Nephron progenitor cell (in vitro differentiated cells): ENCODE results near the gene KCNMA1.

Source experiments
- DNase-seq: peaks from one replicate; pipeline ENCODE4 v3.0.0; 2021
- H3K27ac Mint-ChIP-seq: 2 replicates; pipeline ENCODE4 v1.8.0; 2021; ENCODE audit warnings: mild to moderate bottlenecking, moderate library complexity, mixed read lengths
- H3K27me3 Mint-ChIP-seq: 2 replicates; pipeline ENCODE4 v1.8.0; 2021; ENCODE audit warnings: mild to moderate bottlenecking, low read depth, mixed read lengths; ENCODE audit not compliant: poor library complexity
- H3K36me3 Mint-ChIP-seq: 2 replicates; pipeline ENCODE4 v1.8.0; 2021; ENCODE audit warnings: low read depth, mixed read lengths
- H3K4me1 Mint-ChIP-seq: 2 replicates; pipeline ENCODE4 v1.8.0; 2021; ENCODE audit warnings: mixed read lengths
- H3K4me3 Mint-ChIP-seq: 2 replicates; pipeline ENCODE4 v1.8.0; 2021; ENCODE audit warnings: mild to moderate bottlenecking, moderate library complexity, mixed read lengths
- H3K9me3 Mint-ChIP-seq: 2 replicates; pipeline ENCODE4 v1.8.0; 2021; ENCODE audit warnings: mild to moderate bottlenecking, moderate library complexity, mixed read lengths
- TF ChIP-seq, protein P1 (sequence below): fragments of 200-600 bp; sonication (generic); IDR thresholded peaks from 2 replicates; pipeline ENCODE4 v1.5.0; 2021; ENCODE audit warnings: antibody characterized with exemption

KCNMA1 gene

DNA sequence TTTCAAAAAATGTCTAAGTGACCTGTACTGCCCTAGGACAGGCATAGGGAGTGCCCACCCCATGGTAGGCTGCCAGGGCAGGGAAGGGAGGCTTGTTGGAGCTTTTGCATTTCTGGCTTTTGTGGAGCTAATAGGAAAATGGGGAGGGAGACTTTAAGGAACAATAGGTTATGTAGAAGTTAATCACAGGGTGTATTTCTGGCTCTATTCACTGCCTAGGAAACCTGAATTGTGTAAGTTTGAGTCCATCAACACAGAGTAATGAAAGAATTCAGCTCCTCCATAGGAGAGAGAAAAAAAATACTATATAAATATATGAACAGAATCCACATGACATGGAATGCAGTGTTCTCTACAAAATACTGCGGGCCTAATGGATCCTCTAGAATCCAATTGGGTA, 661.5 kb downstream of the KCNMA1 start:
- H3K4me1 Mint-ChIP-seq = peaks cover 36% of the 10 kb centered on the region
- H3K36me3 Mint-ChIP-seq = no peaks in the 10 kb centered on the region
- no peak for DNase-seq
- no peak overlapping the region for H3K4me3 Mint-ChIP-seq
- no peaks in the 10 kb centered on the region for H3K9me3 Mint-ChIP-seq
- TF ChIP-seq, protein P1, sequence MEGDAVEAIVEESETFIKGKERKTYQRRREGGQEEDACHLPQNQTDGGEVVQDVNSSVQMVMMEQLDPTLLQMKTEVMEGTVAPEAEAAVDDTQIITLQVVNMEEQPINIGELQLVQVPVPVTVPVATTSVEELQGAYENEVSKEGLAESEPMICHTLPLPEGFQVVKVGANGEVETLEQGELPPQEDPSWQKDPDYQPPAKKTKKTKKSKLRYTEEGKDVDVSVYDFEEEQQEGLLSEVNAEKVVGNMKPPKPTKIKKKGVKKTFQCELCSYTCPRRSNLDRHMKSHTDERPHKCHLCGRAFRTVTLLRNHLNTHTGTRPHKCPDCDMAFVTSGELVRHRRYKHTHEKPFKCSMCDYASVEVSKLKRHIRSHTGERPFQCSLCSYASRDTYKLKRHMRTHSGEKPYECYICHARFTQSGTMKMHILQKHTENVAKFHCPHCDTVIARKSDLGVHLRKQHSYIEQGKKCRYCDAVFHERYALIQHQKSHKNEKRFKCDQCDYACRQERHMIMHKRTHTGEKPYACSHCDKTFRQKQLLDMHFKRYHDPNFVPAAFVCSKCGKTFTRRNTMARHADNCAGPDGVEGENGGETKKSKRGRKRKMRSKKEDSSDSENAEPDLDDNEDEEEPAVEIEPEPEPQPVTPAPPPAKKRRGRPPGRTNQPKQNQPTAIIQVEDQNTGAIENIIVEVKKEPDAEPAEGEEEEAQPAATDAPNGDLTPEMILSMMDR = no peak
- no peak overlapping the region for H3K27ac Mint-ChIP-seq
- H3K27me3 Mint-ChIP-seq = no peaks in the 10 kb centered on the region

DNA sequence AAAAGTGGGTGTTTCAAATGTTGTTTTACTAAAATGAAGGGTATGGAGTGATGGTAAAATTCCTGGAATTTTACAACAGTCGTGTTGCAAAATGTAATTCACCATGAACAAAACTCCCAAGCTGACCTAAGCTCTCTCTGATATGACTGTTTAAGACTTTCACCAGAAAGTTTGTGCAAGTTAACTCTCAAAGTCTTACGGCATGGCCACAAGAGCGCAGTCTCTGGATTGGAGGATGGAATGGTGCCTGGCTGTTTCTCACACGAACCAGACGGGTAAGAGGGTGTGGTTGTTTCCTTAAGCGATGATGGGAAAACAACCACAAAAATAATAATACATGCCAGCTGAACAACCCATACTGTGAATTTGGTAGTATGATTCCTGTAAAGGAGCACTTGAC, 662.5 kb downstream of the KCNMA1 start:
- H3K4me1 Mint-ChIP-seq = peaks cover 46% of the 10 kb centered on the region

DNA sequence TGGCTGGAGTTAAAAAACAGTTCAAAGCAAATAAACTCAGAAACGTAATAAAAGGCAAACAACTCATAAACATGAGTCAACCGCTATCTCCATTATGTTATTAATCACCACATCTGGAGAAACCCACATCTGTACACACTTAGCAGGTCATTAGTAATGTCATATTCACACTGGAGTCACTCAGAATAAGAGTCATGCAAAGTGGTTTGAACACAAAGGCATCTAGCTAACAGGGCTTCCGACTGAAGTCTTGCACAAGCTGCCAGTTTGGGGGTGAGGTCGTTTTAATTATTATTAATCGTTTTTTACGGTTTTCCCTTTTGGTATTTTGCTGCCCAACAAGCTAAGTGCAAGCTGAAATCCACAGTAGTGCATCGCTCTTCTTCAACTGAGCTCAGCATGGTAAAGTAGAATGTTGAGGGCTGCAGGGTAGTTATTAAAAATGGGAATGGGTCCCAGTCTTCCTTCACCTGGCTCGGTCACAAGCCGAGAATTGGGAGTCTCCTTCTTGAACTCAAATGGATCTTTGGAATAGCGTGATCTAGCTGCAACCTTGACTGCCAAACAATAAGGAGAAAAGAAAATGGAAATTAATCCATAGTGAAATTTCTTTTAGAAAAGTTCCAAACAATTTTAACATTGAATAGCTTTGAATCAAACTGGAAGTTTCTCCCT, 663.5 kb downstream of the KCNMA1 start:
- Mint-ChIP-seq H3K9me3 (no peaks in the 10 kb centered on the region), H3K27ac (no peak overlapping the region), H3K4me3 (no peak overlapping the region), H3K36me3 (no peaks in the 10 kb centered on the region), H3K4me1 (peaks cover 50% of the 10 kb centered on the region), H3K27me3 (peaks cover 4% of the 10 kb centered on the region)
- DNase-seq = no peak
- TF ChIP-seq, protein P1 = no peak

More for the DNA sequence above, 662.5 kb downstream of the KCNMA1 start:
- Mint-ChIP-seq H3K36me3 (no peaks in the 10 kb centered on the region), H3K9me3 (no peaks in the 10 kb centered on the region), H3K4me3 (no peak overlapping the region), H3K27ac (no peak overlapping the region), H3K27me3 (peaks cover 4% of the 10 kb centered on the region)
- DNase-seq = no peak
- TF ChIP-seq, protein P1 = no peak

DNA sequence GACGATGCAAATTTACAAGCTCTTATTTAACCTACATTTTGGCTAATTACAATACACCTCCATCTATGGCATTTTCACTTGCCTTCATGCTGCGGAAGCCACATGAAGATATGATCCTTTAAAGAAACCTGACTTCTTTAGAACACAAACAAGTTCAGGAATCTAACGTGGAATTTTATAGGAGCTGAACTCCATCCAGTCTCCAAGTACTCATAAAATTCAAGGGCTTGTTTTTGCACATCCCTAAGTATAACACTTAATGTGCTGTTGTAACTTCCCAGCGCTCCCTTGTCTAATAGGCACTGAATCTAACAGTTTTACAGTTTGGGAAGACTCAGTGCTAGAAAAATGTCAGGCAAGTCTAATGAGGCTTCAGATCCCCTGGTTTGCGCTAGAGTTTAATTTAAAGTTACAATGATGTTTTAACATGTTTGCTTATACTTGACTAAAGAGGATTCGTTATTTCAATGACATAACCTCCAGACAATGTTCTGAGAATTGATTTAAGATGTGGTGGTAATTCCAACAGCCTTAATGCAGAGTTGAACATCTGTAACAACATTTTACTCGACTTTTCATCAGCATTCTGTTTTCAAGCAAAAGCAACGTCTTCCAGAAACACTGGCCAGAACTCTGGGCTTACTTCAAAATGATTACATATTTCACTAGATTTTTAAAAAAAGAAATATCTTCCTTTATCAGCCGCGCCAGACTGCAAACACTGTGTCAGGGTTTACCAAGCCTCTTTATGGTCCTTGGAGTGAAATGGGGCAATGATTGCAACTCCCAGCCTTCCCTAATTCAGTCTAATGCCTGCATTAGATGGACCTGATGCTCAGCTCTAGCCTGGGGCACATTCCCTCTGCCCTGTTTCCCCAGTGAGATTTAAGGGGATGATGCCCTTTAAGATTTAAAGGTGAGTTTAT, 664.3 kb downstream of the KCNMA1 start:
- Mint-ChIP-seq H3K27ac (peak overlapping the region; percentile 39), H3K9me3 (no peaks in the 10 kb centered on the region), H3K4me1 (peaks cover 55% of the 10 kb centered on the region), H3K4me3 (no peak overlapping the region), H3K27me3 (peaks cover 4% of the 10 kb centered on the region), H3K36me3 (no peaks in the 10 kb centered on the region)
- no peak for DNase-seq
- TF ChIP-seq, protein P1 = no peak

DNA sequence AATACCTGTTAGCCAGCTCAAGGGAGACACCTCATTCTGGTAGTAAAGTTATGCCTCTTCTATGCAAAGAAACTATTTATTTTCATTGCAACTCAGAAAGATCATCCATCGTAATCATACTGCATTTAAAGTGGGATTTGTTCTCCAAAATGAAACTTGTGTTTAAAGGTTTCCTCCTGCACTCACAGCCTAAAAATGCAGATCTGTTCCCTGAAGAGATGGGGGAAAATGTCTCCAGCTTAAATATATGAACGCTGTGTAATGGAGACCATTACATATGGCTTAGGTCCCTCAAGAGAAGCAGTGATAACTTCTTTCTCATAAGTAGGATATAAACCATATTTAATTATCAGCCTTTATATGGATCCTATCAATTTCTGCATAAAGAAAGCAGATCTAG, 665.1 kb downstream of the KCNMA1 start:
- DNase-seq = no peak
- H3K4me3 Mint-ChIP-seq = no peak overlapping the region
- no peaks in the 10 kb centered on the region for H3K9me3 Mint-ChIP-seq
- no peak overlapping the region for H3K27ac Mint-ChIP-seq
- H3K27me3 Mint-ChIP-seq = peaks cover 4% of the 10 kb centered on the region
- H3K4me1 Mint-ChIP-seq = peaks cover 51% of the 10 kb centered on the region
- TF ChIP-seq, protein P1 = no peak
- no peaks in the 10 kb centered on the region for H3K36me3 Mint-ChIP-seq
